NCI-H2029 (cell line): ENCODE data around the gene PRDM16.
"Not testable (repeated sequence)": the region's sequence is repeated elsewhere in the genome, so short reads cannot be mapped to it uniquely, and the experiment has no call there.

Source experiments
- DNase-seq: peaks from one replicate; lab custom pipeline; 2025; lab: John Stamatoyannopoulos, UW

The PRDM16 gene

GRCh38 chr1:3082051-3082450 is 13.0 kb downstream of the PRDM16 start:
- DNase-seq: no peak

GRCh38 chr1:3082571-3083516 is 13.8 kb downstream of the PRDM16 start:
- DNase-seq: no peak

GRCh38 chr1:3084154-3084553 is 15.2 kb downstream of the PRDM16 start:
- DNase-seq: no peak

GRCh38 chr1:3084726-3085125 is 15.7 kb downstream of the PRDM16 start:
- DNase-seq: no peak

GRCh38 chr1:3085721-3086120 is 16.7 kb downstream of the PRDM16 start:
- no peak for DNase-seq

GRCh38 chr1:3086272-3086974 is 17.4 kb downstream of the PRDM16 start:
- DNase-seq: no peak

GRCh38 chr1:3087049-3087448 is 18.0 kb downstream of the PRDM16 start:
- DNase-seq: no peak

- not testable (repeated sequence) for DNase-seq
These were observed 19.1 kb downstream of the PRDM16 start for GRCh38 chr1:3087946-3088668.

- DNase-seq: no peak
These were observed 20.5 kb downstream of the PRDM16 start for GRCh38 chr1:3089490-3089889.

GRCh38 chr1:3091334-3091733 is 22.3 kb downstream of the PRDM16 start:
- DNase-seq: no peak

GRCh38 chr1:3092530-3092929 is 23.5 kb downstream of the PRDM16 start:
- DNase-seq: no peak

GRCh38 chr1:3093898-3094626 is 25.1 kb downstream of the PRDM16 start:
- no peak for DNase-seq

GRCh38 chr1:3094863-3095780 is 26.1 kb downstream of the PRDM16 start:
- no peak for DNase-seq

GRCh38 chr1:3096345-3096744 is 27.3 kb downstream of the PRDM16 start:
- no peak for DNase-seq

- DNase-seq: no peak
These were observed 28.2 kb downstream of the PRDM16 start for GRCh38 chr1:3097231-3097630.

- no peak for DNase-seq
These were observed 28.9 kb downstream of the PRDM16 start for GRCh38 chr1:3097861-3098260.

- DNase-seq: no peak
These were observed 30.9 kb downstream of the PRDM16 start for GRCh38 chr1:3099861-3100260.

- DNase-seq: peak; percentile 31
These were observed 32.3 kb downstream of the PRDM16 start for GRCh38 chr1:3101124-3101939.

- no peak for DNase-seq
These were observed 33.6 kb downstream of the PRDM16 start for GRCh38 chr1:3102641-3103040.
